Endothelial cell (in vitro differentiated cells): Measurements from ENCODE around the gene HLA-DQB2. TPM values are rescaled to one million over a fixed set of nuclear protein-coding genes. Genes with fewer than 3 reads are reported as not detected.
A peak's percentile ranks its signal among the peaks of the same experiment; 100 is the strongest.

Source experiments
- DNase-seq: peaks from one replicate; pipeline ENCODE4 v3.0.0; 2021; ENCODE audit warnings: low spot score
- H3K27ac Mint-ChIP-seq: one replicate; pipeline ENCODE4 v1.8.0; 2021; ENCODE audit warnings: mixed read lengths, inconsistent platforms; ENCODE audit not compliant: unreplicated experiment
- H3K27me3 Mint-ChIP-seq: one replicate; pipeline ENCODE4 v1.8.0; 2021; ENCODE audit warnings: mild to moderate bottlenecking, moderate library complexity, mixed read lengths, inconsistent platforms; ENCODE audit not compliant: unreplicated experiment
- H3K36me3 Mint-ChIP-seq: one replicate; pipeline ENCODE4 v1.8.0; 2021; ENCODE audit warnings: mild to moderate bottlenecking, low read depth, mixed read lengths, inconsistent platforms; ENCODE audit not compliant: unreplicated experiment
- H3K4me1 Mint-ChIP-seq: one replicate; pipeline ENCODE4 v1.8.0; 2021; ENCODE audit warnings: mild to moderate bottlenecking, mixed read lengths, inconsistent platforms; ENCODE audit not compliant: unreplicated experiment
- H3K4me3 Mint-ChIP-seq: one replicate; pipeline ENCODE4 v1.8.0; 2021; ENCODE audit warnings: mild to moderate bottlenecking, mixed read lengths, inconsistent platforms; ENCODE audit not compliant: unreplicated experiment
- H3K9me3 Mint-ChIP-seq: one replicate; pipeline ENCODE4 v1.8.0; 2021; ENCODE audit warnings: mixed read lengths, inconsistent platforms; ENCODE audit not compliant: unreplicated experiment
- total RNA-seq: library from RNA; stranded (reverse); fragmentation: NEBNext Ultra II Directional; extraction: Animal tissue kit (Norgen Biotek cat#: 25700); gene quantifications from one replicate; pipeline ENCODE4 v1.2.1, GENCODE V29; 2021; ENCODE audit not compliant: unreplicated experiment
- TF ChIP-seq, protein P1 (sequence below): fragments of 200-600 bp; sonication (generic); IDR thresholded peaks from one replicate; pipeline ENCODE4 v1.5.0; 2021; ENCODE audit warnings: antibody characterized with exemption; ENCODE audit not compliant: unreplicated experiment

The HLA-DQB2 gene
- total RNA-seq, 1 donor from 2014 or later, result 0.31 TPM

DNA sequence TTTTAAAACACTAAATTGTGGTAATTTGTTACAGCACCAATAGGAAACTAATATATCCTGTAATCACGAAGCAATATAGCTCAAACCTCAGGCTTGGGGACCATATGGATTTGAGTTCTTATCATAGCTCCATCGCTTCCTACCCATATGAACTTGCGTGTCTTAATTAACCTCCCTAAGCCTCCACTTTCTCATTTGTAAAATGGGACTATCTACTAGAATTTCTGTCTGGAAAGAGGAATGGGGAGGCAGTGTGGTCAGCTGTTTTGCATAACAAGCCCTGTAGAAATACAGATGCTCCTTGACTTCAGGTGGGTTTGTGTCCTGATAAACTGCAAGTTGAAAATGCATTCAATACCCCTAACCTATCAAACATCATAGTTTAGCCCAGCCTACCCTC, 36.4 kb upstream of the HLA-DQB2 start:
- Mint-ChIP-seq H3K4me1 (peaks cover 4% of the 10 kb centered on the region), H3K4me3 (no peak overlapping the region), H3K9me3 (peaks cover 5% of the 10 kb centered on the region), H3K36me3 (peaks cover 7% of the 10 kb centered on the region), H3K27me3 (peaks cover 2% of the 10 kb centered on the region), H3K27ac (no peak overlapping the region)
- TF ChIP-seq, protein P1, sequence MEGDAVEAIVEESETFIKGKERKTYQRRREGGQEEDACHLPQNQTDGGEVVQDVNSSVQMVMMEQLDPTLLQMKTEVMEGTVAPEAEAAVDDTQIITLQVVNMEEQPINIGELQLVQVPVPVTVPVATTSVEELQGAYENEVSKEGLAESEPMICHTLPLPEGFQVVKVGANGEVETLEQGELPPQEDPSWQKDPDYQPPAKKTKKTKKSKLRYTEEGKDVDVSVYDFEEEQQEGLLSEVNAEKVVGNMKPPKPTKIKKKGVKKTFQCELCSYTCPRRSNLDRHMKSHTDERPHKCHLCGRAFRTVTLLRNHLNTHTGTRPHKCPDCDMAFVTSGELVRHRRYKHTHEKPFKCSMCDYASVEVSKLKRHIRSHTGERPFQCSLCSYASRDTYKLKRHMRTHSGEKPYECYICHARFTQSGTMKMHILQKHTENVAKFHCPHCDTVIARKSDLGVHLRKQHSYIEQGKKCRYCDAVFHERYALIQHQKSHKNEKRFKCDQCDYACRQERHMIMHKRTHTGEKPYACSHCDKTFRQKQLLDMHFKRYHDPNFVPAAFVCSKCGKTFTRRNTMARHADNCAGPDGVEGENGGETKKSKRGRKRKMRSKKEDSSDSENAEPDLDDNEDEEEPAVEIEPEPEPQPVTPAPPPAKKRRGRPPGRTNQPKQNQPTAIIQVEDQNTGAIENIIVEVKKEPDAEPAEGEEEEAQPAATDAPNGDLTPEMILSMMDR, result no peak
- no peak for DNase-seq

DNA sequence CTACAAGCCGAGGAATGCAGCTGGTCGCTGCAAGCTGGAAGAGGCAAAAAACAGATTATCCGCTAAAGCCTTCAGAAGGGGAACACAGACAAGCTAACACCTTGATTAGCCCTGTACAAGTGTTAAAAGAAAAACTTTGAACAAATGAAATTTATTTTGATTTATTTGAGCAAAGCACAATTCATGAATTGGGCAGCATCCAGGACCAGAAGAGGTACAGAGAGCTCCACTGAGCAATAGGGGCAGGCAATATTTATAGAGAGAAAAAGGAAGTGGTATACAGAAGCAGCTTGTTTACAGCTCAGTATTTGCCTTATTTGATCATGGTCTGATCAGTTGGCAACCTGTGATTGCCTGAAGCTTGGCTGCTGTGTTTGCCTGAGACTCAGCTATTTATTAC, 35.8 kb upstream of the HLA-DQB2 start:
- H3K4me1 Mint-ChIP-seq, result peaks cover 4% of the 10 kb centered on the region
- H3K4me3 Mint-ChIP-seq, result peak overlapping the region; percentile 49
- H3K27me3 Mint-ChIP-seq, result peaks cover 2% of the 10 kb centered on the region
- peaks cover 7% of the 10 kb centered on the region for H3K36me3 Mint-ChIP-seq
- peaks cover 5% of the 10 kb centered on the region for H3K9me3 Mint-ChIP-seq
- TF ChIP-seq, protein P1, result no peak
- no peak for DNase-seq
- H3K27ac Mint-ChIP-seq, result no peak overlapping the region

DNA sequence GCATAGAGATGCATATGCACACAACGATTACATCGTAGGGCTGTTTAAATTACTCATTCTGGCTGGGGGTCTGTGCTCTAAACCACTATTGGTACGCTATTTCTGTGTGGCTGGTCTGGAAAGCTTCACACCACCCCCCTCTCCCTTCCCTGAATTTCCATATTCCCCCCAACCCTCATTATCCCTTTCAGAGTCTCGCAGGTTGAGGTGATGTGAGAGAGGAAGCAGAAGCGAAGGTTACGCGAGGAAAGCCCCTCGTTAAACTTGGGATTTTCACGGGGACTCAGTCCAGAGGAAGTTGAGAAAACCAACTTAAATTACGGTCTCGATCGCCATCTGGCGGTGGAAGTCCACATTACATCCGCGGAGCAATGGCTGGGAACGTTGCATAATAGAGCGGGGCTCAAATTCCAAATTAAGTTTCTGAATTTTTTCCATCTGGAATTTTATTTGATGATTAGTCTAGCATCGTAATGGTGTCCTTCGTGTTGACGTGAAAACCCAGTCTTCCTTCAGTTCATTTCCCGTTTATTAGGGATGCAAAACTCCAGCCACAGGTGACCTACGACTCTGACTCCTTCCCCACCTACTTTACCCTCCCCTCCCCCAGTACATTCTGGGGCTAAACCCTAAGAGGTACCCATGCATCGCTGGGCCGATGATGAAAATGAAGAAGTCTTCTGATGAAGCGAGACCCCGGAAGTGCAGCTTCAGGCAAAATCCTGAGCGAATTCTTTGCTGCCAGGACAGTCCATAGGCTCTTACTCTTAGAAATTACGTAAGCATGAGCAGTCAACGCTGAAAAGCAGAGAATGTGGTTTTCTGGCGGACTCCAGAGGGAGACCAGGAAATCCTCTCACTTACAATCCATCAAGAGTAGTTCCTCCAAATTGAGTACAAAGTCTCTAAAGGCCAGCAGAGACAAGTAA, 33.8 kb upstream of the HLA-DQB2 start:
- H3K27me3 Mint-ChIP-seq, result peaks cover 2% of the 10 kb centered on the region

DNA sequence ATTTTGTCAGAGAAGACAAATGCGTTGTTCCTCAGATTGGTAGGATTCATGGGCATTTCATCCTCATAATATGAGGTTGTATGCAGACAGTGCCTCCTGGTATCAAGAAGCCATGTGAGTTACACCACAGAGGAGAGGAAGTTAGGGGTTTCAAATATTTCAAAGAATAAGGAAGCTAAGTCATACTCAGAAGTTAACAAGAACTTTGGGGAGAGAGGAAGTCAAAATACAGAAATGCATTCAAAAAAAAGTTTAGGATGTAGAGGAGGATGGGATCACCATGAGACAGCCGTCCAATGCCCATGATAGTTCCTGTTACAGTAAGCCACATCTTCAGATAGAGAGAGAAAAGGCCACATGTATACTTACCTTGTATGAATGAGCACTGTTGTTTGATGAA, 31.2 kb upstream of the HLA-DQB2 start:
- TF ChIP-seq, protein P1, result no peak
- Mint-ChIP-seq H3K27ac (no peak overlapping the region), H3K36me3 (peaks cover 7% of the 10 kb centered on the region), H3K4me3 (no peak overlapping the region), H3K9me3 (peaks cover 5% of the 10 kb centered on the region), H3K27me3 (peaks cover 2% of the 10 kb centered on the region), H3K4me1 (peaks cover 4% of the 10 kb centered on the region)
- DNase-seq, result no peak

More for the DNA sequence above, 33.8 kb upstream of the HLA-DQB2 start:
- Mint-ChIP-seq H3K36me3 (peaks cover 7% of the 10 kb centered on the region), H3K9me3 (peaks cover 5% of the 10 kb centered on the region), H3K4me3 (peak overlapping the region; percentile 68), H3K4me1 (peaks cover 4% of the 10 kb centered on the region), H3K27ac (peak overlapping the region; percentile 64)
- DNase-seq, result peak; percentile 73
- TF ChIP-seq, protein P1, result peak; percentile 90

DNA sequence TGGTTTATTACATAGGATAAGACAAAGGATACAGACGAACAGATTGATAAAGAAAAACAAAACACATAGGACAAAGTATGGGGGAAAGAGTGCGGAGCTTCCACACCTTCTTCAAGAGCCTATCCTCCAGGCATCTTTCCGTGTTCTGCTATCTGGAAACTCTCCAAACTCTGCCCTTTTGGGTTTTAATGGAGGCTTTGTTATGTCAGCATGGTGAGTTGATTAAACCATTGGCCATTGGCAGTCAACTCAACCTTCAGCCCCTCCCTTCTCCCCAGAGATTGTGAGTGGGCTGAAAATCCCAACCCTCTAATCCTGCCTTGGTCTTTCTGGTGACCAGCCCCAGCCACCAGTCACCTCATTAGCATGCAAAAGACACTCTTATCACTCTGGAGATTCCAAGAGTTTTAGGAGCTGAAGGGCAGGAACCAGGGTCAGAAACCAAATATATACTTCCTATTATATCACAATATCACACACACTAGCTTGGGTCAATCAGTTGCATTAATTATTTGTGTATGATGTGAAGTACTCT, 29.6 kb upstream of the HLA-DQB2 start:
- peaks cover 4% of the 10 kb centered on the region for H3K4me1 Mint-ChIP-seq
- DNase-seq, result no peak
- H3K27me3 Mint-ChIP-seq, result no peaks in the 10 kb centered on the region
- H3K27ac Mint-ChIP-seq, result no peak overlapping the region
- no peaks in the 10 kb centered on the region for H3K36me3 Mint-ChIP-seq
- H3K4me3 Mint-ChIP-seq, result no peak overlapping the region
- TF ChIP-seq, protein P1, result no peak
- H3K9me3 Mint-ChIP-seq, result no peaks in the 10 kb centered on the region
